ENCODE results near the gene LRP2BP. TPM values are rescaled to one million over a fixed set of nuclear protein-coding genes. Genes with fewer than 3 reads are reported as not detected.
A peak's percentile ranks its signal among the peaks of the same experiment; 100 is the strongest.

The LRP2BP gene
- total and polyA plus RNA-seq, 2 of the 13 experiments (the other 11 are each of a cell fraction or from before 2014, with no cell fraction given) = 0.22 to 0.29 TPM

DNA sequence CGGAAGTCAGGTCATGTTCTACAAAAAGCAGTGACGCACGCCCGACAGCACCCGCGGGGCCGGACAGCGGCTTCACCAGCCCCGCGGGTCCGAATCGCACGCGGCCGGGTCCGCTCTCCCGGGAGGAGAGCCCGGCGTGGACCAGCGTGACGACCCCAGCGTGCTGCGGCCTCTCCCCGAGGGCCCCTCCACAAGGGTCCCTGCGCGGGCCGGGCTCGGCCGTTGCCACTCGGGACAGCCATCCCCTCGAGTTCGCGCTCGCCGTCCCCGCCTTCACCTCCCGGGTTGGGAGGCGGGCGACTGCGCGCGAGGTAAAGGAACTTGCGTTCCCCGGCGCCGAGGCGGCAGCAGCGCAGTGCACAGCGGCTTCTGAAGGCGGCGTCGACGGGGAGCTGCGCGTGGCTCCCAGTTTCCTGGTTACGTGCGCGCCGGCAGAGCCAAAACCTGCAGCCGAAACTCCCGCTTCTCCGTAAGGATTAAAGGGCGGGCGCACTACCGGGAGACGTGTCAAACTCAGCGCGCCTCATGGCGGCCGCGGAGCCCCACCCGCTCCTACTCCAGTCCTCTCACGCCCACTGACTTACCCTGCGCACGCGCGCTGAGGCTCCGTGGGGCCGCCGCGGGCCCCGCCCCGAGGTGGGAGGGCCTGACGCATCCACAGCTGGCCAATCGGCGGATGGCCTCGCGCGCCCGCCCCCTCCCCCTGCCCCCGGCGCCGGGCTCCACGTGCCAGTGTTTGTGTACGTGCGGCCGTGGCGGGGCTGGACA, 416 bp upstream of the LRP2BP start (continued):
- TF ChIP-seq, protein P1, sequence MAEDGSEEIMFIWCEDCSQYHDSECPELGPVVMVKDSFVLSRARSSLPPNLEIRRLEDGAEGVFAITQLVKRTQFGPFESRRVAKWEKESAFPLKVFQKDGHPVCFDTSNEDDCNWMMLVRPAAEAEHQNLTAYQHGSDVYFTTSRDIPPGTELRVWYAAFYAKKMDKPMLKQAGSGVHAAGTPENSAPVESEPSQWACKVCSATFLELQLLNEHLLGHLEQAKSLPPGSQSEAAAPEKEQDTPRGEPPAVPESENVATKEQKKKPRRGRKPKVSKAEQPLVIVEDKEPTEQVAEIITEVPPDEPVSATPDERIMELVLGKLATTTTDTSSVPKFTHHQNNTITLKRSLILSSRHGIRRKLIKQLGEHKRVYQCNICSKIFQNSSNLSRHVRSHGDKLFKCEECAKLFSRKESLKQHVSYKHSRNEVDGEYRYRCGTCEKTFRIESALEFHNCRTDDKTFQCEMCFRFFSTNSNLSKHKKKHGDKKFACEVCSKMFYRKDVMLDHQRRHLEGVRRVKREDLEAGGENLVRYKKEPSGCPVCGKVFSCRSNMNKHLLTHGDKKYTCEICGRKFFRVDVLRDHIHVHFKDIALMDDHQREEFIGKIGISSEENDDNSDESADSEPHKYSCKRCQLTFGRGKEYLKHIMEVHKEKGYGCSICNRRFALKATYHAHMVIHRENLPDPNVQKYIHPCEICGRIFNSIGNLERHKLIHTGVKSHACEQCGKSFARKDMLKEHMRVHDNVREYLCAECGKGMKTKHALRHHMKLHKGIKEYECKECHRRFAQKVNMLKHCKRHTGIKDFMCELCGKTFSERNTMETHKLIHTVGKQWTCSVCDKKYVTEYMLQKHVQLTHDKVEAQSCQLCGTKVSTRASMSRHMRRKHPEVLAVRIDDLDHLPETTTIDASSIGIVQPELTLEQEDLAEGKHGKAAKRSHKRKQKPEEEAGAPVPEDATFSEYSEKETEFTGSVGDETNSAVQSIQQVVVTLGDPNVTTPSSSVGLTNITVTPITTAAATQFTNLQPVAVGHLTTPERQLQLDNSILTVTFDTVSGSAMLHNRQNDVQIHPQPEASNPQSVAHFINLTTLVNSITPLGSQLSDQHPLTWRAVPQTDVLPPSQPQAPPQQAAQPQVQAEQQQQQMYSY (CRISPR knock-in tag; IDR thresholded peaks at IDR 0.05) = peak; percentile 44
- TF ChIP-seq HNRNPLL (IDR thresholded peaks at IDR 0.05; ENCODE audit: low read depth, low read length, poor library complexity, severe bottlenecking) = peak; percentile 93
- TF ChIP-seq HINFP (CRISPR knock-in tag; IDR thresholded peaks at IDR 0.05; ENCODE audit: low read depth) = no peak; the same call in 1 of the 2 replicates
- TF ChIP-seq PHF20 (CRISPR knock-in tag; IDR thresholded peaks at IDR 0.05) = peak; percentile 65
- peak; percentile 88; the same call in 1 of the 2 replicates for TF ChIP-seq ZNF580 (CRISPR knock-in tag; IDR thresholded peaks at IDR 0.05; ENCODE audit: borderline replicate concordance, low read depth)
- TF ChIP-seq PRDM10 (CRISPR knock-in tag; IDR thresholded peaks at IDR 0.05; ENCODE audit: low read depth) = no peak; the same call in 1 of the 2 replicates
- TF ChIP-seq NR0B2 (CRISPR knock-in tag; IDR thresholded peaks at IDR 0.05) = peak; percentile 94
- TF ChIP-seq, protein P2, sequence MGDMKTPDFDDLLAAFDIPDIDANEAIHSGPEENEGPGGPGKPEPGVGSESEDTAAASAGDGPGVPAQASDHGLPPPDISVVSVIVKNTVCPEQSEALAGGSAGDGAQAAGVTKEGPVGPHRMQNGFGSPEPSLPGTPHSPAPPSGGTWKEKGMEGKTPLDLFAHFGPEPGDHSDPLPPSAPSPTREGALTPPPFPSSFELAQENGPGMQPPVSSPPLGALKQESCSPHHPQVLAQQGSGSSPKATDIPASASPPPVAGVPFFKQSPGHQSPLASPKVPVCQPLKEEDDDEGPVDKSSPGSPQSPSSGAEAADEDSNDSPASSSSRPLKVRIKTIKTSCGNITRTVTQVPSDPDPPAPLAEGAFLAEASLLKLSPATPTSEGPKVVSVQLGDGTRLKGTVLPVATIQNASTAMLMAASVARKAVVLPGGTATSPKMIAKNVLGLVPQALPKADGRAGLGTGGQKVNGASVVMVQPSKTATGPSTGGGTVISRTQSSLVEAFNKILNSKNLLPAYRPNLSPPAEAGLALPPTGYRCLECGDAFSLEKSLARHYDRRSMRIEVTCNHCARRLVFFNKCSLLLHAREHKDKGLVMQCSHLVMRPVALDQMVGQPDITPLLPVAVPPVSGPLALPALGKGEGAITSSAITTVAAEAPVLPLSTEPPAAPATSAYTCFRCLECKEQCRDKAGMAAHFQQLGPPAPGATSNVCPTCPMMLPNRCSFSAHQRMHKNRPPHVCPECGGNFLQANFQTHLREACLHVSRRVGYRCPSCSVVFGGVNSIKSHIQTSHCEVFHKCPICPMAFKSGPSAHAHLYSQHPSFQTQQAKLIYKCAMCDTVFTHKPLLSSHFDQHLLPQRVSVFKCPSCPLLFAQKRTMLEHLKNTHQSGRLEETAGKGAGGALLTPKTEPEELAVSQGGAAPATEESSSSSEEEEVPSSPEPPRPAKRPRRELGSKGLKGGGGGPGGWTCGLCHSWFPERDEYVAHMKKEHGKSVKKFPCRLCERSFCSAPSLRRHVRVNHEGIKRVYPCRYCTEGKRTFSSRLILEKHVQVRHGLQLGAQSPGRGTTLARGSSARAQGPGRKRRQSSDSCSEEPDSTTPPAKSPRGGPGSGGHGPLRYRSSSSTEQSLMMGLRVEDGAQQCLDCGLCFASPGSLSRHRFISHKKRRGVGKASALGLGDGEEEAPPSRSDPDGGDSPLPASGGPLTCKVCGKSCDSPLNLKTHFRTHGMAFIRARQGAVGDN (CRISPR knock-in tag; IDR thresholded peaks at IDR 0.05) = peak; percentile 99
- peak; percentile 93; the same call in 1 of the 2 replicates for TF ChIP-seq ZNF530 (CRISPR knock-in tag; IDR thresholded peaks at IDR 0.05; ENCODE audit: low read depth)
- no peak for TF ChIP-seq SP1 (IDR thresholded peaks at IDR 0.05)
- TF ChIP-seq SP1 (CRISPR knock-in tag; IDR thresholded peaks at IDR 0.05) = peak; percentile 84
- peak; percentile 93 for TF ChIP-seq ZC3H13 (CRISPR knock-in tag; IDR thresholded peaks at IDR 0.05)
- TF ChIP-seq HMG20B (CRISPR knock-in tag; conservative IDR thresholded peaks at IDR 0.05) = peak; percentile 64; the same call in 1 of the 2 replicates

Measured in HepG2 (cell line).